ENCODE data around the gene CEP131.

Gene CEP131

GRCh38 chr17:81143717-81144422, 78.9 kb downstream of the CEP131 start:
- DNase-seq = no peak

GRCh38 chr17:81143200-81143527, 79.6 kb downstream of the CEP131 start:
- no peak for DNase-seq

DNA sequence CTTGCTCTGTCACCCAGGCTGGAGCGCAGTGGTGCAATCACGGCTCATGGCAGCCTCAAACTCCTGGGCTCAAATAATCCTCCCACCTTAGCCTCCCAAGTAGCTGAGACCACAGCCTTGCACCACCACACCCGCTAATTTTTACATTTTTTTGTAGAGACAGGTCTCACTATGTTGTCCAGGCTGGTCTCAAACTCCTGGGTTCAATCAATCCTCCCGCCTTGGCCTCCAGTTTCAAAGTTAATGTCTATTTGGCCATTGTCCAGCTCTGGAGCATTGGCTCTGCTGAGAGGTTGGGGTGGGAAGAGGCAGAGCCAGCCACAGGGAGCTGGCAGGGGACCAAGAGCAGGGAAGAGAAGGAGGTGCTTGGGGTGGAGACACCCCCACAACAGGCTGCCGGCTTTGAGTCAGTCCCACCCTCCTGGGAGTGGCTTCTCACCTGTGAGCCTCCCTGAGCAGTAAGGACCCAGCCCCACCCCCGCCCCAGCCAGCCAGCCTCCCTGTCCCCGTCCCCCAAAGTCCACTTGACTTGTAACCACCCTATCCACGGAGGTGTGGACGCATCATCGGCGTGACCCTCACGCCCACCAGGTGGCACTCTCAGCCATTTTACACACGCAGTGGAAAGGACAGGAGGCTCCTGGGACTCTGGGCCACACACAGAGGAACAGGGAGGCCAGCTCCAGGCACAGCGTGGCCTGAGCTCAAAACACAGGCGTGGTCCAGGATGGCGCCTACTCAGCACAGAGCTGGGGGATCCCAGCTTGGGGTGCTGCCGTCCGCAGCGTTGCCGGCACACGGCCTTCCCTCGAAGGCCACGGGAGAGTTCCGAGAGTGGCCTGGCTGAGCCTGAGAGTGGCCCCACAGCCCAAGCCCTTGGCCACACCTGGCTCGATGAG, 80.2 kb downstream of the CEP131 start:
- DNase-seq = peak; percentile 47

GRCh38 chr17:81140695-81141094, 82.1 kb downstream of the CEP131 start:
- DNase-seq = no peak

GRCh38 chr17:81140018-81140417, 82.7 kb downstream of the CEP131 start:
- no peak for DNase-seq

Data from T-helper 9 cell (primary cell).